ENCODE results near the gene UACA.

The UACA gene

DNA sequence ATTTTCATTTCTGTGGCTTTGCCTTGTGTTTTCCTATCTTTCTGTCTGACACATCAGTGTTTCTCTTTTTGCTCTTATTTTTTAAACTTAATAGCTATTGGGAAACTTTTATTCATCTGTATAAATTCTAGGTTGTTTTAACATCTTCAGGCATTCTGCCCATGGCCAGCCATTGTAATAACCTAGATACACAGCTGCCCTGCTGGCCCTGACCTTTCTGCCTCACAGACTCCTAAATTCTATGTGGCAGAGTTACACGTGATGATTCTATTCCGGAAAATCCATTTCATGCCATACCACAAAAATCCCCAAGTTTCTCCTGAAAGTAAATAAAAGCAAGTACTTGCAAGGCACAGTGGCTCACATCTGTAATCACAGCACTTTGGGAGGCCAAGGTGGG is 150.1 kb downstream of the UACA start:
- no peak overlapping the region for H3K4me3 ChIP-seq (ENCODE audit: low read length)
- no peak for TF ChIP-seq ZNF274 (IDR thresholded peaks at IDR 0.05; ENCODE audit: low read depth, low read length)

DNA sequence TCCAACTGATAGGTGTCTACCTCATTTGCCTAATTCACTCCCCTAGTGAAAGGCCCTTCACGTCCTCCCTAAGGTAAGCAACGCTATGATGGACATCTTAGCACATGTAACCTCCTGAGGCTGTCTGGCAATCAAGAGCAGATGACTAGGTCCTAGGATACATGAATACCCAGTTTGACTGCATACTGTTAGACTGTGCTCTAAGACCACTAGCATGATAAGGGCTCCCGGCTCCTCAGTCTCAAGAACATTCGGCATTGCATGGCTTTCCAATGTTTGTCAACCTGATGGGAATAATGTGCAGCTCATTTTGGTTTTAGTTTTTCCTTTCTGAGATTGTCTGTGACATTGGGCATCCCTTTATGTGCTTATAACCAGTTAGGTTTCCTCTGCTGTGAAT is 152.1 kb downstream of the UACA start:
- H3K4me3 ChIP-seq (ENCODE audit: low read length): no peak overlapping the region
- no peak for TF ChIP-seq ZNF274 (IDR thresholded peaks at IDR 0.05; ENCODE audit: low read depth, low read length)

DNA sequence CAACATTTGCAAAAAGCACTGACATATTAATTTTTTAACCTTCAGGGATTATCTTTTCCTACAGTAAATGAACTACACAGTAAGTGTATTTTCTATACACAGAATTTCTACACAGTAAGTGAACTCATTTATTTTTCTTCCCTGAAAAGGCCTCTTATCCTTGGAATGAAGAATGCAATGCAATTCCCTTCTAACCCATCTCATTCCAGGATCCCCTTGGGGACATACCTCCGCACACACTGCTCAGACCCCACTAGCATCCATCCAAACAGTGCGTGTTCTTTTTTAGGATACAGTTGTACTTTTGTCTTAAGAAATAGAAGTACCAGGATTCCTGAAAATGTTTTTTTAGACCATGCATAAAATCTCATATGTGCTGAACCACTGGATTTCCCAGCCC is 152.8 kb downstream of the UACA start:
- H3K4me3 ChIP-seq (ENCODE audit: low read length): no peak overlapping the region
- no peak for TF ChIP-seq ZNF274 (IDR thresholded peaks at IDR 0.05; ENCODE audit: low read depth, low read length)

DNA sequence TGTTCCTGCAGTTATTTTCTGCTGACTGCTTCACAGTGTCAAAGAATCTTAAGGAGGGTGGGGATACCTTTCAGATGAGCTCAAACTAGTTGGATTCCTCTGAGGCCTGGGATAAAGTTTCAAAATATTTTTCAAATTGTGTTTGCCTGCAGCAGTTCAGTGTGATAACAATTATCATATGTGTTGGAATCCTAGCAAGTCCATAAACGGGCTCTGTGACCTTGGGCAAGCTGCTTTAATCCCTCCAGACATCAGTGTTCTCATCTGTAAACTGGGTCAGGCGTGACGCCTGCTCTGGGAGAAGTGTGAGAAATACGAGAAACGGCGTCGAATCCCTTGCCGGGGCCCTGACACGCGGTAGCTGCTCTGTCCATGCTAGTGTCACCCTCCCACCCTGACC is 153.5 kb downstream of the UACA start:
- no peak for TF ChIP-seq ZNF274 (IDR thresholded peaks at IDR 0.05; ENCODE audit: low read depth, low read length)
- H3K4me3 ChIP-seq (ENCODE audit: low read length): no peak overlapping the region

DNA sequence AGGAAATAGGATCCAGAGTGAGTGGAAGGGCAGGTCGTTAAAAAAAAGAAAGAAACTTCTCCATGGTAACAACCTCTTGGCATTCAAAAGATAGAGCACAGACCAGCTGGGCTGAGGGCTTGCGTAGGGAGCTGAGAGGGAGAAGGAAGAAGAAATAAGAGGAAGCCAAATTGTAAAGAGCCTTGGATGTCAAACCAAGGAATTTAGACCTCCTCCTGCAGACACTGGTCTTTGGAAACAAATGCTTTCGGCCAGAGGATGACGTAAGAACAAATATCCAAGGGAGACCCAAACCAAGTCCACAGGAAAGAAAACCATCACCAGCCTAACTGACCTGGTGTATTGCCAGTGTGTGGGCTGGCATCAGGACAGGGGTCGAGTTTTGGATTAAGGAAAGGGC is 155.2 kb downstream of the UACA start:
- no peak overlapping the region for H3K4me3 ChIP-seq (ENCODE audit: low read length)
- TF ChIP-seq ZNF274 (IDR thresholded peaks at IDR 0.05; ENCODE audit: low read depth, low read length): no peak

DNA sequence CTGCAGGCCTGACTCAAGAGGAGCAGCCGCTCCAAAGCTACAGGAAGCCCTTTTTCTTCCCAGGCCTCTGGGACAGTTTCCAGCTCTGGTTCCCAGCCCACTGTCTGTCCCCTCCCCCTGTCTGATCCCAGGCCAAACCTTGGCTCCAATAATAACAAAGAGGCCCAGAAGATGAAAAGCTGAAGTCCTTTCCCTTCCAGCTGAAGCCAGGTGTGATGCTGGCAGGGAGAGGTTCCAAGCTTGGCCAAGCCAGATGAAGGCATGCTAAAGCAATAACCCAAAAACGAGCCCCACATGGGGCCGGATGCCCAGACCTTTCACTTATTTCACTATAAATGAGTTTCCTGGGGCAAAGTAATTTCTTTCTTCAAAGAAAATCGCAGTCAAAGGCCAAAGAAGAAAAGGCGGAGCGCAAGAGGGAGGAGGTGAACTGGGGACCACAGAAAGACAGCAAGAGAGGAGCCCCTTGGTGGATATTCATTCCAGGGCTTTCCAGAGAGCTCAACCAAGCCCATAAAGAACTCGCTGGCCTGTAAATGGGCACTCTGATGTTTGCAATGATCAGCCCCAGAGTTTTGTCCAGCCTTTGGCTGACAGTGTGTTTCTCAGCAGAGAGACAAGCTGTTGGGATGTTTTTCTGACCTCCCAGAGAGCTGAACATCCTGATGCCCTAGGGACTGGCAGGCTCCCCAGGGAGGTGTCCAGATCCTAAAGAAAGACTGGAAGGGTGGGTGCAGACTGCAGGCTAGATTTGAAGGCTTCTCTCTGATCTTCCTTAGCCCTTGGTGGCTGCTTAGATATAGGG is 157.6 kb downstream of the UACA start:
- no peak overlapping the region for H3K4me3 ChIP-seq (ENCODE audit: low read length)
- TF ChIP-seq ZNF274 (IDR thresholded peaks at IDR 0.05; ENCODE audit: low read depth, low read length): no peak

DNA sequence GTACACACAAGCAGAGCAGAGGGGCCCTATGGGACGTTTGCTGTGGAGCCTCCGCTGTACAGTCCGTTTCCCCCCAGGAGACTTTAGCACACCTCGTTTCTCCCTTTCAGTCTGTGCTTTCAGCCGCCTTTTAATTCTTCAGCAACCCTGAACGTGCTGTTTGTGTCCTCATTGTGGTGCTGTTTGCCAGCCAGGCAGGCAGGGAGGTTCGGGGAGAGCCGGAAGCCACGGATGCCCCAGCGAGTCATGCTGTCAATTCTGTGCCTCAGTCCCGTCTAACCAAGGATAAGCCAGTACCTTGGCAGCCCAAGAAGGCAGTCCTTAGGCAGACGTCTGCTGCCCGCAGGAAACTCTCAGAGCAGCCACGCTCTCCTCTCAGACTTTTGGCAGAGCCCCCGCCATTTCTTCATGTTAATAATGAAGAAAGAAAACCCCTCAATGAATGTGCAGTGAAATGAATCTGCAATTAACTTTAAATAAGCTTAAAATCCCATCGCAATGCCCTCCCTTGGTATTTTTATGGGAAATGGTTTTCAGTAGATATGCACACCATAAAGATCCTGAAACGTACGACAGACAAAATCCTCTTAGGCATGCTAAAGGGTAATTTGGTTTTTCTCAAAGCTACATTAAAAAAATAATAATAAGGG is 158.6 kb downstream of the UACA start:
- TF ChIP-seq ZNF274 (IDR thresholded peaks at IDR 0.05; ENCODE audit: low read depth, low read length): no peak
- H3K4me3 ChIP-seq (ENCODE audit: low read length): no peak overlapping the region

All from GM08714 (cell line).